NOMO-1 treated with dmso at 0.1 percent for 144 hours (cell line): ENCODE measurements around the gene LRCOL1.

Experiments
- DNase-seq: peaks from one replicate; lab custom pipeline; 2025; ENCODE audit not compliant: unreplicated experiment; lab: John Stamatoyannopoulos, UW

Gene LRCOL1

GRCh38 chr12:132610051-132610759, at the start of gene LRCOL1:
LRCOL1 (minus strand) TSS chr12:132610582; CDS start chr12:132606251, 4,331 bp downstream.
- DNase-seq = no peak

- no peak for DNase-seq
Observed at GRCh38 chr12:132660052-132660451, 49.7 kb upstream of the LRCOL1 start.

- DNase-seq = no peak
Observed at GRCh38 chr12:132659146-132659545, 48.8 kb upstream of the LRCOL1 start.

- no peak for DNase-seq
Observed at GRCh38 chr12:132658149-132658894, 47.9 kb upstream of the LRCOL1 start.

- DNase-seq = no peak
Observed at GRCh38 chr12:132657004-132657727, 46.8 kb upstream of the LRCOL1 start.

GRCh38 chr12:132653567-132654290, 43.3 kb upstream of the LRCOL1 start:
- no peak for DNase-seq

GRCh38 chr12:132651444-132652100, 41.2 kb upstream of the LRCOL1 start:
- DNase-seq = peak; percentile 33

GRCh38 chr12:132649226-132649945, 39.0 kb upstream of the LRCOL1 start:
- DNase-seq = no peak

GRCh38 chr12:132648616-132649225, 38.3 kb upstream of the LRCOL1 start:
- no peak for DNase-seq

GRCh38 chr12:132647858-132648257, 37.5 kb upstream of the LRCOL1 start:
- no peak for DNase-seq

GRCh38 chr12:132646850-132647249, 36.5 kb upstream of the LRCOL1 start:
- DNase-seq = no peak

- no peak for DNase-seq
Observed at GRCh38 chr12:132642846-132643835, 32.8 kb upstream of the LRCOL1 start.

- DNase-seq = no peak
Observed at GRCh38 chr12:132641811-132642650, 31.6 kb upstream of the LRCOL1 start.

- DNase-seq = no peak
Observed at GRCh38 chr12:132640936-132641335, 30.6 kb upstream of the LRCOL1 start.

GRCh38 chr12:132639956-132640520, 29.7 kb upstream of the LRCOL1 start:
- no peak for DNase-seq

- peak; percentile 55 for DNase-seq
Observed at GRCh38 chr12:132638541-132639408, 28.4 kb upstream of the LRCOL1 start.
